ENCODE results near the gene PDE3B. TPM values are rescaled to one million over a fixed set of nuclear protein-coding genes. Genes with fewer than 3 reads are reported as not detected.
"Not testable (repeated sequence)": the region's sequence is repeated elsewhere in the genome, so short reads cannot be mapped to it uniquely, and the experiment has no call there.

The PDE3B gene
- polyA plus RNA-seq, 4 donors: 6.8 to 8.8 (median 7.3) TPM

- DNase-seq (ENCODE audit: low read depth in 4 of 4, low spot score in 2 of 4): no peak
These were observed 5.0 kb upstream of the PDE3B start for GRCh38 chr11:14638561-14638960.

- DNase-seq (ENCODE audit: low read depth in 4 of 4, low spot score in 2 of 4): no peak
These were observed 1.8 kb upstream of the PDE3B start for GRCh38 chr11:14641801-14642200.

GRCh38 chr11:14642453-14642852, 1.2 kb upstream of the PDE3B start:
- no peak for DNase-seq (ENCODE audit: low read depth in 4 of 4, low spot score in 2 of 4)

GRCh38 chr11:14642873-14643696, 519 bp upstream of the PDE3B start:
- peak in 1 of 4 donors; percentile 62 for DNase-seq (ENCODE audit: low read depth in 4 of 4, low spot score in 2 of 4)

- DNase-seq (ENCODE audit: low read depth in 4 of 4, low spot score in 2 of 4): peak; percentile 24 to 46 (median 36)
These were observed 816 bp downstream of the PDE3B start for GRCh38 chr11:14644226-14645014.

GRCh38 chr11:14645015-14645912, 1.7 kb downstream of the PDE3B start:
- DNase-seq (ENCODE audit: low read depth in 4 of 4, low spot score in 2 of 4): no peak

GRCh38 chr11:14645985-14646900, 2.6 kb downstream of the PDE3B start:
- DNase-seq (ENCODE audit: low read depth in 4 of 4, low spot score in 2 of 4): no peak

GRCh38 chr11:14650064-14650463, 6.5 kb downstream of the PDE3B start:
- DNase-seq (ENCODE audit: low read depth in 4 of 4, low spot score in 2 of 4): no peak

GRCh38 chr11:14653090-14653489, 9.5 kb downstream of the PDE3B start:
- no peak for DNase-seq (ENCODE audit: low read depth in 4 of 4, low spot score in 2 of 4)

GRCh38 chr11:14655435-14655834, 11.8 kb downstream of the PDE3B start:
- DNase-seq (ENCODE audit: low read depth in 4 of 4, low spot score in 2 of 4): no peak

- DNase-seq (ENCODE audit: low read depth in 4 of 4, low spot score in 2 of 4): no peak
These were observed 13.2 kb downstream of the PDE3B start for GRCh38 chr11:14656536-14657457.

GRCh38 chr11:14657841-14658240, 14.2 kb downstream of the PDE3B start:
- DNase-seq (ENCODE audit: low read depth in 4 of 4, low spot score in 2 of 4): no peak

- not testable (repeated sequence) for DNase-seq (ENCODE audit: low read depth in 4 of 4, low spot score in 2 of 4)
These were observed 21.3 kb downstream of the PDE3B start for GRCh38 chr11:14664926-14665325.

GRCh38 chr11:14667329-14667728, 23.7 kb downstream of the PDE3B start:
- DNase-seq (ENCODE audit: low read depth in 4 of 4, low spot score in 2 of 4): not testable (repeated sequence)

GRCh38 chr11:14668731-14669301, 25.2 kb downstream of the PDE3B start:
- no peak for DNase-seq (ENCODE audit: low read depth in 4 of 4, low spot score in 2 of 4)

GRCh38 chr11:14669499-14669898, 25.9 kb downstream of the PDE3B start:
- DNase-seq (ENCODE audit: low read depth in 4 of 4, low spot score in 2 of 4): no peak

- DNase-seq (ENCODE audit: low read depth in 4 of 4, low spot score in 2 of 4): no peak
These were observed 26.4 kb downstream of the PDE3B start for GRCh38 chr11:14669958-14670357.

- no peak for DNase-seq (ENCODE audit: low read depth in 4 of 4, low spot score in 2 of 4)
These were observed 29.0 kb downstream of the PDE3B start for GRCh38 chr11:14672635-14673034.

Data from left renal cortex interstitium (tissue), 4 donors.